ENCODE results near the gene BIRC5. TPM values are rescaled to one million over a fixed set of nuclear protein-coding genes. Genes with fewer than 3 reads are reported as not detected.

The BIRC5 gene
- total RNA-seq, 4 donors from 2014 or later: 0.84 to 2.6 (median 1.3) TPM; not detected in 1

DNA sequence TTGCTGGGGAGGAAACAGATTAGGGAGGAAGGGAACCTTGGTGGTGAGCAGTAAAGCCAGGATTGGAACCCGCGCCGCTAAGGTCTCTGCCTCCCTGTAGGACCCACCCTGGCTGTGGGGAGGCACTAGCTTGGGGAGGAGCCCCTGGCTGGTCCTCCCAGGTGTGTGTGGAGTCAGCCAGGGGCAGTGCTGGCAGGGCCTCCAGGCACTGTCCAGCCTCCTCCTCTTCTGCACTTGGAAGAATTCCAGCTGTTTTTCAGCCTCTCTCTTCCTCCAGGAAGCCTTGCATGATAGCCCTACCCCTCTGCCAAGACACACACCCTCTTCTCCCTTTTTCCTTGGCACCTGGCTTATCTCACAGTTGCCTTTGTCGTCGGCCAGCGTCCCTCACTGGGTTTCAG is 52.2 kb downstream of the BIRC5 start:
- no peak for DNase-seq (ENCODE audit: low spot score)
- no peak for ATAC-seq (ENCODE audit: low FRiP score)
- TF ChIP-seq, protein P1, sequence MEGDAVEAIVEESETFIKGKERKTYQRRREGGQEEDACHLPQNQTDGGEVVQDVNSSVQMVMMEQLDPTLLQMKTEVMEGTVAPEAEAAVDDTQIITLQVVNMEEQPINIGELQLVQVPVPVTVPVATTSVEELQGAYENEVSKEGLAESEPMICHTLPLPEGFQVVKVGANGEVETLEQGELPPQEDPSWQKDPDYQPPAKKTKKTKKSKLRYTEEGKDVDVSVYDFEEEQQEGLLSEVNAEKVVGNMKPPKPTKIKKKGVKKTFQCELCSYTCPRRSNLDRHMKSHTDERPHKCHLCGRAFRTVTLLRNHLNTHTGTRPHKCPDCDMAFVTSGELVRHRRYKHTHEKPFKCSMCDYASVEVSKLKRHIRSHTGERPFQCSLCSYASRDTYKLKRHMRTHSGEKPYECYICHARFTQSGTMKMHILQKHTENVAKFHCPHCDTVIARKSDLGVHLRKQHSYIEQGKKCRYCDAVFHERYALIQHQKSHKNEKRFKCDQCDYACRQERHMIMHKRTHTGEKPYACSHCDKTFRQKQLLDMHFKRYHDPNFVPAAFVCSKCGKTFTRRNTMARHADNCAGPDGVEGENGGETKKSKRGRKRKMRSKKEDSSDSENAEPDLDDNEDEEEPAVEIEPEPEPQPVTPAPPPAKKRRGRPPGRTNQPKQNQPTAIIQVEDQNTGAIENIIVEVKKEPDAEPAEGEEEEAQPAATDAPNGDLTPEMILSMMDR (IDR thresholded peaks at IDR 0.05): no peak

- TF ChIP-seq, protein P1 (IDR thresholded peaks at IDR 0.05): no peak
- no peak for ATAC-seq (ENCODE audit: low FRiP score)
- DNase-seq (ENCODE audit: low spot score): no peak
Measured at GRCh38 chr17:78266771-78267170, 52.7 kb downstream of the BIRC5 start.

DNA sequence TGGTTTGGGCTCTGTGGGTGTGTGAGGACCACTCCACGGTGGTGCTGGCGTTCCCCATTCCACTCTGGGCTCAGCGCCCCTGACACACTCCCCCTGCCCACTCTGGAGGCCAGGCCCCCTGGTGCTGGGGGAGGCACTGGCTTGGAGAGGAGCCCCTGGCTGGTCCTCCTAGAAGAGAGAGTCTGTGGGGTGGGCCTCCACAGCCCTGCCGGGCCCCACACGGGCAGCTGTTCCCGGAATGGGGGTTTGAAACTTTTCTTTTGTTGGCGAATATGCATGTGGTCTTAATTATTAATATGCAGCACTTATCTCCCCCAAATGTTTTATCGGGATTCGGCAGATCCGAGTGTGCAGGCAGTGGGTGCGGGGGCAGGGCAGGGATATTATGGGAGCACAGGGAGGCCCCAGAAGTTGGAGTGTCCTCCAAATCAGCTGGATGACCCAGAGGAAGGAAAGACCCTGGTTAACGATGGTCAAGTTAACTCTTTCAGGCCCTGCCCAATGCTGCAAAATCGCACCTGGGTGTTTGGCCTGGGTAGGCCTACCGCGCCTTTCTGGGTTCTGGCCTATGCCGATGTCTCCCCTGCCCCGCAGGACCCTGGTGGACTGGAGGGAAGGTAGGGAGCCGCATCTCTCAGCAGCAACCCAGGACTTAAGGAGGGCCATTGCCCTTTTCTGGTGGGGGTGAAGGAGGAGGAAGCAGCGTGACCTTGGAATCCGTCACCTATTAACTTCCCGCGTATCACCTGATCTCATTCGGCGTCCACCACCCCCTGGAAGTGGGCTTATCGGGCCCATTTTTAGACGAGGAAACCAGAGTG is 53.4 kb downstream of the BIRC5 start:
- TF ChIP-seq, protein P1 (IDR thresholded peaks at IDR 0.05): no peak
- no peak for DNase-seq (ENCODE audit: low spot score)
- no peak for ATAC-seq (ENCODE audit: low FRiP score)

- ATAC-seq (ENCODE audit: low FRiP score) (no peak), DNase-seq (ENCODE audit: low spot score) (no peak)
- TF ChIP-seq, protein P1 (IDR thresholded peaks at IDR 0.05): no peak
Measured at GRCh38 chr17:78268191-78268874, 54.3 kb downstream of the BIRC5 start.

GRCh38 chr17:78268951-78269905 is 55.2 kb downstream of the BIRC5 start:
- DNase-seq (ENCODE audit: low spot score) (no peak), ATAC-seq (ENCODE audit: low FRiP score) (peak; percentile 41)
- TF ChIP-seq, protein P1 (IDR thresholded peaks at IDR 0.05): no peak

DNA sequence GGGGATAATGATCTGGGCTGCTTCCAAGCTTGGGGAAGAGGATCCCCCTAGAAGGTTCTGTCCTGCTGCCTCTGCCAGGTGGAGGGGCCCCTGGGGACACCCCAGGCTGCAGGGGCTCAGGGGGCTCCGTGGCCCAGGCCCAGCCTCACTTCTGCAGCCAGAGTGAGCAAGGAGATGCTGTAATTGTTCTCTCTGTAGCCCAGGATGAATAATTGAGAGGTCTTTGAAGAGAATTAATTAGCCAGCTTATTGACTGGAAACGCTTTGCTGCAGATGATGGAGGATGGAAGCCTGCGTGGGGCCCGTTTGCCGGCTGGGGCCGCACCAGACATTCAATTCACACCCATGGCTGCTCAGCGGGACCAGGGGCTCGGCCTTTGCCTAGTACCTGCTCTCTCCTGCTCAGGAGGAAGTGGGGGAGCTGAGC is 55.9 kb downstream of the BIRC5 start:
- TF ChIP-seq, protein P1 (IDR thresholded peaks at IDR 0.05): no peak
- DNase-seq (ENCODE audit: low spot score): no peak
- ATAC-seq (ENCODE audit: low FRiP score): no peak

All from omental fat pad (tissue), 4 donors.